Tibial artery (tissue), 4 donors: ENCODE results near the gene ZNF276.

Experiments used
- DNase-seq, 2 donors: peaks; one replicate each; pipeline ENCODE4 v3.0.0-alpha.2; 2019
- H3K27ac ChIP-seq, 2 donors: fragments of 200-600 bp; sonication (generic) in 1 of 2; 1 replicate in 1 of 2; 2 replicates in 1 of 2; pipeline ENCODE4 v1.5.1; 2018 to 2019; ENCODE audit warnings: mild to moderate bottlenecking in 1 of 2
- H3K27me3 ChIP-seq, 2 donors: fragments of 200-600 bp; sonication (generic) in 1 of 2; one replicate each; pipeline versions ENCODE4 v1.5.1 to v1.6.0; 2016 to 2019
- H3K36me3 ChIP-seq, 3 donors: fragments of 200-600 bp; sonication (generic) in 2 of 3; one replicate each; pipeline ENCODE4 v1.5.1; 2016 to 2019; ENCODE audit warnings: mild to moderate bottlenecking in 2 of 3
- H3K4me1 ChIP-seq, 4 donors: fragments of 200-600 bp; sonication (generic) in 2 of 4; 1 replicate in 3 of 4; 2 replicates in 1 of 4; pipeline ENCODE4 v1.5.1; 2016 to 2019
- H3K4me3 ChIP-seq, 2 donors: fragments of 200-600 bp; sonication (generic) in 1 of 2; 1 replicate in 1 of 2; 2 replicates in 1 of 2; pipeline ENCODE4 v1.5.1; 2018 to 2019; ENCODE audit warnings: mild to moderate bottlenecking in 2 of 2
- H3K9me3 ChIP-seq, 3 donors: fragments of 200-600 bp; sonication (generic) in 1 of 3; one replicate each; pipeline ENCODE4 v1.5.1; 2016 to 2019
- CTCF ChIP-seq, 2 experiments: fragments of 200-600 bp in 1 of 2; fragments of 450-650 bp in 1 of 2; IDR thresholded peaks; one replicate each; pipeline ENCODE4 v1.5.1; 2017 to 2019; ENCODE audit warnings: antibody characterized with exemption in 2 of 2, mild to moderate bottlenecking in 1 of 2, moderate library complexity in 1 of 2
- intact Hi-C: fragments of 100-400 bp; cut with DNase I; formaldehyde crosslinking; loops from one replicate; pipeline ENCODE4 v1.15.0; 2023; ENCODE audit warnings: low total_unique reads

ZNF276 gene

DNA sequence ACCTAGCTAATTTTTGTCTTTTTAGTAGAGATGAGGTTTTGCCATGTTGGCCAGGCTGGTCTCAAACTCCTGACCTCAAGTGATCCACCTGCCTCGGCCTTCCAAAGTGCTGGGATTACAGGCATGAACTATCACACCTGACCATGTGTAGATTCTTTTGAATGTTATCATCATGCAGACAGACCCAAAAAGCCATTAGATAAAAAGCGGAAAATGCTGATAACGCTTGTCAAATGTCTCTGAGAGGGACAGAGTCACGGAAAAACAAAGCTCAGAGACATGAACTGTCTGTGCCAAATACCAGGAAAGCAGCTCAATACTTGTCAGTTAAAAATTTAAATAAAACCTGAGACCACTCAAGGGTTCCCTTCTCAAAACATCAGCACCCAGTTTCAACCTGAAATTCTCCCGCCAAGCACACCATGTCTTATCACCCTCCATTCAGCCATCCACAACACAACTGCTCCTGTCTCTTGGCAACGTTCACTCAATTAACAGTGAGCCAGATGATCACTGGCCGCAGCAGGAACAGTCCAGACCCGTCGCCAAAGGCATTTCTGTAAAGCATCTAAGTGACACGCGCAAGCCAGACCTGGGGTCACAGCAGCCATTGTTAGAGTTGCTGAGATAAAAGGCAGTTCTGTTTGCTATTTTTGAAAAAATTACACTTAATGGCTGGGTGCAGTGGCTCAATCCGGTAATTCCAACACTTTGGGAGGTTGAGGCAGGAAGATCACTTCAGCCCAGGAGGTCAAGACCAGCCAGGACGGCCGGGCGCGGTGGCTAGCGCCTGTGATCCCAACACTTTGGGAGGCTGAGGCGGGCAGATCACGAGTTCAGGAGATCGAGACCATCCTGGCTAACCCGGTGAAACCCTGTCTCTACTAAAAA lies 65.4 kb downstream of the ZNF276 start:
- Histone ChIP-seq H3K27me3 (no peaks in the 10 kb centered on the region), H3K9me3 (no peaks in the 10 kb centered on the region), H3K36me3 (no peaks in the 10 kb centered on the region), H3K4me1 (no peaks in the 10 kb centered on the region), H3K4me3 (no peak overlapping the region), H3K27ac (no peak overlapping the region)
- no peak for DNase-seq
- TF ChIP-seq CTCF (IDR thresholded peaks at IDR 0.05), result no peak
- intact Hi-C loops, result no loop called here

- Histone ChIP-seq H3K27ac (no peak overlapping the region), H3K9me3 (no peaks in the 10 kb centered on the region), H3K4me3 (no peak overlapping the region), H3K27me3 (no peaks in the 10 kb centered on the region), H3K36me3 (no peaks in the 10 kb centered on the region), H3K4me1 (no peaks in the 10 kb centered on the region)
- DNase-seq, result no peak
- no peak for TF ChIP-seq CTCF (IDR thresholded peaks at IDR 0.05)
- intact Hi-C loops, result no loop called here
Measured at GRCh38 chr16:89787365-89787805, 66.0 kb downstream of the ZNF276 start.
